HEK293 (cell line): ENCODE data around the gene KHDRBS2.

Experiments used
- CTCF ChIA-PET: fragments of 350-600 bp; formaldehyde crosslinking; extraction: SDS; loops from one replicate; lab custom pipeline; 2021; ENCODE audit warnings: antibody characterized with exemption; lab: Yijun Ruan, JAX
- POLR2A ChIA-PET: fragments of 300-600 bp; formaldehyde crosslinking; extraction: SDS; loops from one replicate; lab custom pipeline; 2020; ENCODE audit warnings: antibody characterized with exemption, inconsistent platforms; lab: Yijun Ruan, JAX
- H3K27ac ChIP-seq: fragments of 200-500 bp; sonication (Bioruptor generic); 2 replicates; pipeline ENCODE4 v1.5.1; 2014; ENCODE audit warnings: low read depth, low read length, control low read depth, inconsistent platforms; ENCODE audit errors: extremely low read depth
- H3K36me3 ChIP-seq, 2 experiments: fragments of 200-500 bp in 1 of 2; sonication (Bioruptor generic) in 1 of 2; 1 replicate in 1 of 2; 2 replicates in 1 of 2; pipeline ENCODE4 v1.5.1; 2014 to 2017; ENCODE audit warnings: inconsistent platforms in 2 of 2, low read length in 2 of 2; ENCODE audit not compliant: control insufficient read depth in 2 of 2, insufficient read depth in 1 of 2
- H3K4me1 ChIP-seq: fragments of 200-500 bp; sonication (Bioruptor generic); 2 replicates; pipeline ENCODE4 v1.5.1; 2014; ENCODE audit warnings: mild to moderate bottlenecking, low read length, inconsistent platforms; ENCODE audit not compliant: control insufficient read depth, insufficient read depth
- H3K4me3 ChIP-seq: 2 replicates; pipeline ENCODE4 v1.5.1; 2011; ENCODE audit warnings: low read depth, mild to moderate bottlenecking, control low read depth, low read length, moderate library complexity
- H3K9me3 ChIP-seq: fragments of 200-500 bp; sonication (Bioruptor generic); 2 replicates; pipeline ENCODE4 v1.5.1; 2014; ENCODE audit warnings: low read depth, low read length, inconsistent platforms; ENCODE audit not compliant: control insufficient read depth, insufficient read depth
- BCL11B ChIP-seq: fragments of 450-650 bp; formaldehyde crosslinking; IDR thresholded peaks from 2 replicates; pipeline ENCODE4 v1.5.1; 2016; ENCODE audit warnings: low read depth, missing biosample characterization, missing genetic modification characterization
- RBAK ChIP-seq: fragments of 450-650 bp; formaldehyde crosslinking; IDR thresholded peaks from 2 replicates; pipeline ENCODE4 v1.5.1; 2016; ENCODE audit warnings: missing biosample characterization, missing genetic modification characterization
- ZBTB7A ChIP-seq: fragments of 450-650 bp; formaldehyde crosslinking; IDR thresholded peaks from 2 replicates; pipeline ENCODE4 v1.5.1; 2016; ENCODE audit warnings: low read depth, missing biosample characterization, missing genetic modification characterization
- ZNF214 ChIP-seq: fragments of 450-650 bp; formaldehyde crosslinking; IDR thresholded peaks from 2 replicates; pipeline ENCODE4 v1.5.1; 2017; ENCODE audit warnings: missing biosample characterization, mild to moderate bottlenecking, missing genetic modification characterization, borderline replicate concordance
- ZNF350 ChIP-seq: fragments of 450-650 bp; formaldehyde crosslinking; IDR thresholded peaks from 2 replicates; pipeline ENCODE4 v1.5.0; 2017; ENCODE audit warnings: missing biosample characterization, mild to moderate bottlenecking, missing genetic modification characterization
- ZNF585B ChIP-seq: fragments of 450-650 bp; formaldehyde crosslinking; IDR thresholded peaks from 2 replicates; pipeline ENCODE4 v1.5.1; 2016; ENCODE audit warnings: missing biosample characterization, missing genetic modification characterization
- ZNF654 ChIP-seq: fragments of 450-650 bp; formaldehyde crosslinking; IDR thresholded peaks from 2 replicates; pipeline ENCODE4 v1.5.1; 2016; ENCODE audit warnings: low read depth, missing biosample characterization, missing genetic modification characterization
- ZNF658 ChIP-seq: fragments of 450-650 bp; formaldehyde crosslinking; IDR thresholded peaks from 2 replicates; pipeline ENCODE4; 2016; ENCODE audit warnings: missing biosample characterization, missing genetic modification characterization
- ZNF747 ChIP-seq: fragments of 450-650 bp; formaldehyde crosslinking; IDR thresholded peaks from 2 replicates; pipeline ENCODE4 v1.5.1; 2016; ENCODE audit warnings: missing biosample characterization, missing genetic modification characterization
- ZNF792 ChIP-seq: fragments of 450-650 bp; formaldehyde crosslinking; IDR thresholded peaks from 2 replicates; pipeline ENCODE4 v1.5.1; 2016; ENCODE audit warnings: missing biosample characterization, missing genetic modification characterization
- TF ChIP-seq, protein P1 (sequence below): fragments of 450-650 bp; formaldehyde crosslinking; IDR thresholded peaks from 2 replicates; pipeline ENCODE4 v1.5.0; 2017; ENCODE audit warnings: missing biosample characterization, missing genetic modification characterization, borderline replicate concordance
- TF ChIP-seq, protein P2 (sequence below): fragments of 450-650 bp; formaldehyde crosslinking; IDR thresholded peaks from 2 replicates; pipeline ENCODE4 v1.5.1; 2016; ENCODE audit warnings: missing biosample characterization, missing genetic modification characterization

The KHDRBS2 gene

DNA sequence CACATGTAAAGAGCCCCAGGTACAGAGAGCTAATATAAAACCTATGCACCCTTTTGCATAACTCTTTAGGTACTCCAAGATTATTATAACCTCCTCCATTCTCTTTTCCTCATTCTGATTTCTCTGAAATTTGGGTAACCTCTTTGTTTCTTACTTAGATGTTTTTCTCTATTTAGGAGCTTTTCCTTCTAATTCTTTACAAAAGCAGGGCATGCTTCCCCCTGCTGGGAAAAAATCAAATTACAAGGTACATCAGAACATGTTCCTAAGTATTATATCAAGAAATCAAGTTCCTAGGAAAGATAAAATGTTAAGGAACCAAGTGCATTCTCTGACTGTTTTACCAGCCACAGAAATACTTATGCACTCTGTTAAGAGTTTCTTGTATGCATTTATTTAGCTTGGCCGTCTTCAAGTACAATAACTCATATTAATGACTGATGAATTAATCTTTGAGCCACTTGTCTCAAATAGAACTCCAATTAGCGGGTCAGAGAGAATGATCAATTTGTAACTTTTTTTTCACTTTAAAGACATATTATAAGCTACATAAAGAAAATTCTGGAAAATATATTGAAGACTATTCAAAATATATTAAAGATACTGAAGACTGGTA lies 2.1 kb downstream of the KHDRBS2 start:
- TF ChIP-seq ZNF654 (tag by site-specific recombination) (peak; percentile 24), ZNF214 (no peak)
- TF ChIP-seq, all 188 proteins: peak for 1
- Histone ChIP-seq H3K36me3 (no peaks in the 10 kb centered on the region), H3K4me3 (no peak overlapping the region), H3K27ac (no peak overlapping the region), H3K9me3 (no peaks in the 10 kb centered on the region), H3K4me1 (no peaks in the 10 kb centered on the region)
- ChIA-PET CTCF (interaction anchor here (0.6 to 2.0 kb wide), 23 partner anchors 9 to 1308 kb away, joined by 3 to 8 read pairs (median 4); no protein-coding TSS in a partner anchor), POLR2A (no interaction called here)

DNA sequence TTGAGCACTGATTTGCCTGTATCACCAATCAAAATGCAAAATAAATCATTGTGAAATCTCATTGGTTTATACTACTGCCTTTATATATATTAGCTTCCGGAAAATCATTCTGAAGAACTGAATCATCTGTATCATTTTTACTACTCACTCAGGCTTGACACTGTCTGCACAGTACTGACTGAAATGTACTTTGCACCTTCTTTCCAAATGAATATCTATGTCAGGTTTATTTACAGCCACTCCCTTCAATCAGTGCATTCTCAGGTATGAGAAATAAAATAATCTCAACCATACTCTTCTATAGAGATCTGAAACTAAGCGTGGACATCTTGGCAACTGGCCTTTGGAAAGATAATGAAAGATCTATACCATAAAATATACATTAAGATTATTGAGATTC lies 2.7 kb downstream of the KHDRBS2 start:
- H3K36me3 ChIP-seq: no peaks in the 10 kb centered on the region
- ChIA-PET CTCF (interaction anchor here (0.6 to 2.0 kb wide), 14 partner anchors 11 to 893 kb away, joined by 3 to 8 read pairs (median 5); no protein-coding TSS in a partner anchor), POLR2A (no interaction called here)
- H3K27ac ChIP-seq: no peak overlapping the region
- no peak overlapping the region for H3K4me3 ChIP-seq
- no peaks in the 10 kb centered on the region for H3K9me3 ChIP-seq
- no peak for TF ChIP-seq ZNF658
- no peaks in the 10 kb centered on the region for H3K4me1 ChIP-seq

DNA sequence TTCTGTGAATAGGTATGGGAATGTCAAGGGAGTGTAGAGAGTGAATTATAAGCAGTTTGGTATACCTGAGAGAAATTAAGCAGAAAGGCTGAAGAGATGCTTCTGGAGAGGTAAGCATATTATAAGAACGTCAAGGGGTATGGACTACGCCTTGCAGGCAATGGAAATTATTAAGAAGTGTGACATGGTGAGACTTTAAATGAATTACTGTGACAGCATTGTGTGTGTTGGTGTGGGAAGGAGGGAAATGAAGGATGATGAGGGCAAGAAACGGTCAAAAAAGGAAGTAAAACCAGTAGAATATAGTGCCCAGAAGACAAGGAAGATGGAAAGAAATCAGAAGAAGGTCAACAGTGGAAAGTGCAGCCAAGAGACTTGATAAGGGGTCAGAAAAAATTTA lies 5.9 kb downstream of the KHDRBS2 start:
- ChIA-PET POLR2A (no interaction called here), CTCF (no interaction called here)
- no peak for TF ChIP-seq ZNF350 (tag by site-specific recombination)
- TF ChIP-seq, protein P1, sequence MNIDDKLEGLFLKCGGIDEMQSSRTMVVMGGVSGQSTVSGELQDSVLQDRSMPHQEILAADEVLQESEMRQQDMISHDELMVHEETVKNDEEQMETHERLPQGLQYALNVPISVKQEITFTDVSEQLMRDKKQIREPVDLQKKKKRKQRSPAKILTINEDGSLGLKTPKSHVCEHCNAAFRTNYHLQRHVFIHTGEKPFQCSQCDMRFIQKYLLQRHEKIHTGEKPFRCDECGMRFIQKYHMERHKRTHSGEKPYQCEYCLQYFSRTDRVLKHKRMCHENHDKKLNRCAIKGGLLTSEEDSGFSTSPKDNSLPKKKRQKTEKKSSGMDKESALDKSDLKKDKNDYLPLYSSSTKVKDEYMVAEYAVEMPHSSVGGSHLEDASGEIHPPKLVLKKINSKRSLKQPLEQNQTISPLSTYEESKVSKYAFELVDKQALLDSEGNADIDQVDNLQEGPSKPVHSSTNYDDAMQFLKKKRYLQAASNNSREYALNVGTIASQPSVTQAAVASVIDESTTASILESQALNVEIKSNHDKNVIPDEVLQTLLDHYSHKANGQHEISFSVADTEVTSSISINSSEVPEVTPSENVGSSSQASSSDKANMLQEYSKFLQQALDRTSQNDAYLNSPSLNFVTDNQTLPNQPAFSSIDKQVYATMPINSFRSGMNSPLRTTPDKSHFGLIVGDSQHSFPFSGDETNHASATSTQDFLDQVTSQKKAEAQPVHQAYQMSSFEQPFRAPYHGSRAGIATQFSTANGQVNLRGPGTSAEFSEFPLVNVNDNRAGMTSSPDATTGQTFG (tag by site-specific recombination): no peak
- TF ChIP-seq RBAK (tag by site-specific recombination): no peak
- no peak for TF ChIP-seq ZBTB7A (tag by site-specific recombination)
- TF ChIP-seq BCL11B (tag by site-specific recombination): no peak
- no peak for TF ChIP-seq ZNF747
- TF ChIP-seq ZNF792 (tag by site-specific recombination): no peak
- Histone ChIP-seq H3K9me3 (no peaks in the 10 kb centered on the region), H3K4me3 (no peak overlapping the region), H3K27ac (no peak overlapping the region), H3K36me3 (no peaks in the 10 kb centered on the region), H3K4me1 (no peaks in the 10 kb centered on the region)

DNA sequence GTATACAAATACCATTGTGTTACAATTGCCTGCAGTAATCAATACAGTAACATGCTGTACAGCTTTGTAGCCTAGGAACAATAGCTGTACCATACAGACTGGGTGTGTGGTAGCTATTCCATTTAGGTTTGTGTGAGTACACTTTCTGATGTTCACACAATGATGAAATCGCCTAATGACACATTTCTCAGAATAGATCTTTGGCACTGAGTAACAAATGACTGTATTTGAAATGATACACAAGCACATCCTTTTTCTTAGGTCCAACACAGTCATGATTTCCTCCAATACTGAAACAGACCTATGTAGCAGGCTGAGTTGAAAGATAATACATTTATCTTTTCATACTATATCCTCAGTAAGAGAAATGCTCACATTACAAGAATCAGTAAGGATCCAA lies 13.9 kb downstream of the KHDRBS2 start:
- Histone ChIP-seq H3K36me3 (no peaks in the 10 kb centered on the region), H3K4me1 (no peaks in the 10 kb centered on the region), H3K4me3 (no peak overlapping the region)
- CTCF ChIA-PET: no interaction called here
- TF ChIP-seq, protein P2, sequence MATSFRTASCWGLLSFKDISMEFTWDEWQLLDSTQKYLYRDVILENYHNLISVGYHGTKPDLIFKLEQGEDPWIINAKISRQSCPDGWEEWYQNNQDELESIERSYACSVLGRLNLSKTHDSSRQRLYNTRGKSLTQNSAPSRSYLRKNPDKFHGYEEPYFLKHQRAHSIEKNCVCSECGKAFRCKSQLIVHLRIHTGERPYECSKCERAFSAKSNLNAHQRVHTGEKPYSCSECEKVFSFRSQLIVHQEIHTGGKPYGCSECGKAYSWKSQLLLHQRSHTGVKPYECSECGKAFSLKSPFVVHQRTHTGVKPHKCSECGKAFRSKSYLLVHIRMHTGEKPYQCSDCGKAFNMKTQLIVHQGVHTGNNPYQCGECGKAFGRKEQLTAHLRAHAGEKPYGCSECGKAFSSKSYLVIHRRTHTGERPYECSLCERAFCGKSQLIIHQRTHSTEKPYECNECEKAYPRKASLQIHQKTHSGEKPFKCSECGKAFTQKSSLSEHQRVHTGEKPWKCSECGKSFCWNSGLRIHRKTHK: no peak
- no peak for TF ChIP-seq ZNF585B (tag by site-specific recombination)
- TF ChIP-seq, all 188 proteins: peak for 0
- Histone ChIP-seq H3K27ac (no peak overlapping the region), H3K9me3 (no peaks in the 10 kb centered on the region)
- POLR2A ChIA-PET: no interaction called here
